SK-N-MC (cell line): ENCODE results near the gene CYTH1.

Source experiments
- EZH2 ChIP-seq: fragments of 200-600 bp; sonication (generic); IDR thresholded peaks from one replicate; pipeline ENCODE4 v1.6.1; 2017; ENCODE audit warnings: antibody characterized with exemption
- POLR2AphosphoS5 ChIP-seq: IDR thresholded peaks from 2 replicates; pipeline ENCODE4 v1.6.1; 2012; ENCODE audit warnings: mild to moderate bottlenecking, low read depth, low read length, borderline replicate concordance

- no peak for TF ChIP-seq EZH2
- no peak for TF ChIP-seq POLR2AphosphoS5
Measured at GRCh38 chr17:78787444-78787843, 5.4 kb upstream of the CYTH1 start.
